ENCODE measurements around the gene ILDR2.

ILDR2 gene

DNA sequence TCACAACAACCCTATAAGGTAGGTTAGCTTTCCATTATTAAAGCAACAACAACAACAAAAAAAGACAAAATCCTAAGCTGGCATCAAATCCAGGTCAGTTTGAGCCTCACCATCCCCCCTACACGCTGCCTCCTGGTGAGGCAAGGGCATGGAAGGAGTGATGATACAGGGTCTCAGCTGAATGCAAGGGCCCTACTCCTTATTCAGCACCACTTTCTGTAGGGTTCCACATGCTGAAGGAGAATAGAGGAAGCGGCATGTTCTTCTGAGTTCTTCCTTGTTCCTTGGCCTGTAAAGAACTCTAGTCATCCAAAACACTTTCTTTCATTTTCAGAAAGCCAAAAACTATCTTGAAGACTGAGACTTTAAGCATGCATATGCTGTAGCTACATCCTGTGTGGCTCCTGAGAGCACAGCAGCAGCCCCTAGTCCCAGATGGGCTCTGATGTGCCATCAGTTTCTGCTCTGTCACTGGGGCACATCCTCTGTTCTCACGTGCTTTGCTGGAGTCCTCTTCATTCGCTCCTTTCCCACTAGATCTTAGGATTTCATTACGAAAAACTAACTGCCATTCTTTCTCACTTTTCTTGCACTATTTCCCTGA lies 6.2 kb downstream of the ILDR2 start:
- DNase-seq = no peak

DNA sequence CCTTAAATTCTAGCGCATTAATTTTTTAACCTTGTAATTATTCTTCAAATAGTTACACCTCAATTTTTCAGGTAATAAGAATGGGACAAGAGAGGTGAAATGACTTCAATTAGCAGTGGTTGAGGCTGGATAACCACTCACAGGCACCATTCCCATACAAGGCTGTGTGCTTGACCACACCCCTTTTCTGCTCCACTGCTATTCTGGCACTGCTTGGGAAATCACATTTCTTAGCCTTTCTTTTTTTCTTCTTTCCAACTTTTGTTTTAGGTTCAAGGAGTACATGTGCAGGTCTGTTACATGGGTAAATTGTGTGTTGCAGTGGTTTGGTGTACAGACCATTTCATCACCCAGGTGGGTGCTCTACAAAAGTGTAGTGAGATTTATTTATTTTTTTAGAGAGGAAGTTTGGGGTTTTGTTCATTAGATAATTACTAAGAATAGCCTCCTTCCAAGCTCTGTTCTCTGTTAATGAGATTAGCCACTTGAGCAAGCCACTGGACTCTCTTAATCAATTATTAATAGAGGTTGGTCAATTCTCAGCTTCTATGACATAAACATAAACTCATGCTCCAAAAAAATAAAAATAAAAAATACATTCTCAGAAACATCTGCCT lies 14.4 kb downstream of the ILDR2 start:
- no peak for DNase-seq

DNA sequence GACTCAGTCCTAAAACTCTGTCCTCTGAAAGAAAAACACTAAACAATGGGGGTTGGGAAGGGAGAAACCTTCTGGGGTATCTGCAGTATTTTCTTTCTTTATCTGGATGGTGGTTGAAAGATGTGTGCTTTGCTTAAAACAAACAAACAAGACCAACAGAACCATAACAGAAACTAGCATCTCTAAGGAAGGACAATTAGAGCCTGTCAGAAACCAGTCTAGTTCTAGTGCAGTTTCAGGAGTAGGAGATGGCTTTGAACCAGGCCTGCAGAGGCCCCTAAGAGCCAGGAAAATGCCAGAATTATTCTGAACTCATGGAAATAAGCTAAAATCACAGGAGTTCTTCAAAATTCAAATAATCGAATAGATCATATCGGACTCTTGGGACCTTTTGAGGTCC lies 18.5 kb downstream of the ILDR2 start:
- DNase-seq = no peak

DNA sequence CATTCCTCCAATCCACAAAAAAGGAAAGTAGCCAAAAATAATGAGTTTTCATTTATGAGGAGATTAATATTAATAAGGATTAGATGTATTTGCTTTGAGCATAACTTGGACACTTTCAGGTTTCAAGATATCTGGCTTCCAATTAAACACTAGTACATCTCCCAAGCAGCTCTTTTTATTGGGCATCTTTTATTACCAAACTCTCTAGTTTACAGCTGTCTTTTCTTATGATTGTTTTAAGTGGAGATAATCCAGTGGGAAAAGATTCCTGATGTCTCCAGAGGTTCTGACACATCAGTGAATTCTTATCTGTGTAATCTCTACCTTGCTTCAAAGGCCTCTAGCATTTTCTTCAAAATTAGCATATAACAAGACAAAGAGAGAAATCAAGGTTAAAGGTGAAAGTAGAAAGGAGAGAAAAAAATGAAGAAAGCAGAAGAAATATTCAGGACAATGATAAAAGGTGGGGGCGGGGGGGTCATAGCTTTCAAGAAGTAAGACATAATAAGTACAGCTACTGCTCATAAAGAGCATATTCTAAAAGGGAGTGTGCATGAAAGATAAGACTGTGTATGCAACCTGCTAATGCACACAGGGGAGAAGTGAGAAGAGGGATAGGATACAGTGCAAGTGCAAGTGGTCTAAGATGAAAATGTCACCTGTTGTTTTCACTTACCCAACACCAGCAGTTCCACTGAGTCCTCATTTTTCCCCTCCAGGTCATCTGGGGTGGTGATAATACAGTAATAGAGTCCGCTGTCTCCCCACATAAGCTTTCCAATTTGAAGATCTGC lies 19.1 kb downstream of the ILDR2 start:
- DNase-seq = no peak

DNA sequence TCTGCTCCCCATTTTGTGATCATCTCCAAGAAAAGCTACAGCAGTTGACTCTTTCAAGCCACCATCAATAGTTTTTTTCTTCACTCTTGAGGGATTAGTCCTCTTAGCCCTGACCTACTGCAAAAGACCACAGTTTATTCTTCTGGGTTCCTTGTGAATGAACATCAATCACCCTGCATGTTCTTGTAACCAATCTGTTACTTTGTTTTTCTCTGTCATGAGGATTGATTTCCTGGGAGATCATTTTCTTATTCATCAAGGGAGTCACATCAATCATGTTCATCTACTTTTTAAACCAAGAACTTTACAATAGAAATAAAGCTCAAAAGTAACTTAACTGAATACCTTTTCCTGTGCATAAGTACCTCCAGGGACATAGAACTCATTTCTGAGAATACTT lies 21.8 kb downstream of the ILDR2 start:
- no peak for DNase-seq

DNA sequence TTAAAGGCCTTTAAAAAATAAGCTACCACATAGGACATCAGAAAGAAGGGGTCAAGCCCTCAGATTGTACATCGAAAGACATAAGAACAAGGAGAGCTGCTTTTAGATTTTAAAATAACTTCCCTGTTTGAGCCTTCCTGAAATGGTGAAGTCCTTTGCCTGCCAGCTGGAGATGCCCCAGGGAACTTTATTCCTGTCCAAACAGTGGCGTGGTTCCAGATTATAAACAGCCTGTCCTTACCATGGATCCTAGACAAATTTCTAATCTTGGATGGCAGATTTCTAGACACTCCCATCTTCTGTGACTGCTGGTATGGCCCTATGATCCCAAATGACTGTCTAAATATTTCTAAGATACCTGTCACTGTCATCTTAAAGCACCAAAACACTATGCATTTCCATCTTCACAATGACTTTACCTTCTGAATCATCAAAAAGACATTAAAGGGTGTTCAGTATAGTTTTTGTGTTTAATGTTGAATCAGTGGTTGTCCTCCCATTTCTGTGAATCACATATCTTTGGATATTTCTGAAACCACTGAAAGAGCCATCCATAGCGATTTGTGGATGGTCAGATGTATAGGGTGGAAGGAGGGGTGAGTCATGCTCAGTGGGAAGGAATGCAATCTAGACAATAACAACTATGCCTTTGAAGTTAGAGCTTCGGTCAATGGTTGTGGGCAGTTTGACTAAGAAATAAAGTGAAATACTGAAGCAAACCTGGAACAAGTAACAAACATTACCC lies 23.2 kb downstream of the ILDR2 start:
- no peak for DNase-seq

DNA sequence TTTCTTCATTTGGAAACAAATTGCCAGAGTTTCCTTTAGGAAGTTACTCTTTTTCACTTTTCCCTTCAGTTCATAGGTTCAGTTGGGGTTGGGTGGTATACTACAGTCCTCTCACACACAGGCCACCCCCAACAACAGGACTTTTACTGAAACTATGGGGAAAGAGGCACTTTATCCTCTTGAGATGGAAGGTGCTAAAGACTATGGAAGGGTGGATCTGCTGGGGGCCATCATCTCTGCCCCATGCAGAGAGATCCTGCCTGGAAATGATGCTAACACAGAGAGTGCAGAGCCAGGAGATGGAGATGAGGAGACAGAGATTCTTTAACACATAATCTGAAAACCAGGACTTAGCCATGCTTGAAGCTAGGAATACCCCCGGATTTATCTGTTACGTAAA lies 24.3 kb downstream of the ILDR2 start:
- DNase-seq = no peak

DNA sequence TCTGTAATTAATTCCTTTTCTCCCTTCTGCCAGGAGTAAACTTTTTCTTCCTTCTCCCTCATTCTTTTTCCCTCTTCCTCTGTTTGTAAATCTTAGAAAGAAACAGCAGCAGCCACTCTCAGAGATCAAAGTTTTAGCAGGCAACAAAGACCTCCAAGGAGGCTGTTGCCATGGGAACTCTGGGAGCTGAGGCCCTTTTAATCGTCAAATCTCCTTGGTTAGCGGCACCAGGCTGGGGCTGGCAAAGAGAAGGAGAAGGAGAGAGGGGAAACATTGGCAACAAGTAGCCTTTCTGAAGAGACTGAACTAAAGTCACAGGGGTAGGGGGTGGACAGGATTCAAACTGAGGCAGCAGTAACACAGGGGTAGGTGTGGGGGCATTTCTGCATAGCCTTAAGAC lies 25.2 kb downstream of the ILDR2 start:
- DNase-seq = no peak

DNA sequence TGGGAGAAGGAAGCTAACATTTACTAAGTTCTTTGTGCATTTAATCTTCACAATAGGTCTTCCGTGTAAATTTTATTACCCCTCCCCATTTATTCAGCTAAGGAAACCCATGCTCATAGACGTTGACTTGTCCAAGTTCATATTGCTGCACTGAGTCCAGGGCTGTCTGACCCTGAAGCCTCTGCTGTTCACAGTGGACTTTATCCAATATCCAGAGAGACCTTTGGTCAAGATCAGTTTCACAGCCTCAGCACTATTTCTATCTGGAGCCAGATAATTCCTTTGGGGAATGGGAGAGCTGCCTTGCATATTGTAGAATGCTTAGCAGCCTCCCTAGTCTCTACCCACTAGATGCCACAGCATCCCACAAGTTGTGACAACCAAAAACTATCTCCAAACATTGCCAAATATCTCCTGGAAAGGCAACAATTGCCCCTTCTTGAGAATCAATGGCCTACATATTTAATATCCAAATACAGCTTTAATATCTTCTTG lies 26.4 kb downstream of the ILDR2 start:
- DNase-seq = no peak

DNA sequence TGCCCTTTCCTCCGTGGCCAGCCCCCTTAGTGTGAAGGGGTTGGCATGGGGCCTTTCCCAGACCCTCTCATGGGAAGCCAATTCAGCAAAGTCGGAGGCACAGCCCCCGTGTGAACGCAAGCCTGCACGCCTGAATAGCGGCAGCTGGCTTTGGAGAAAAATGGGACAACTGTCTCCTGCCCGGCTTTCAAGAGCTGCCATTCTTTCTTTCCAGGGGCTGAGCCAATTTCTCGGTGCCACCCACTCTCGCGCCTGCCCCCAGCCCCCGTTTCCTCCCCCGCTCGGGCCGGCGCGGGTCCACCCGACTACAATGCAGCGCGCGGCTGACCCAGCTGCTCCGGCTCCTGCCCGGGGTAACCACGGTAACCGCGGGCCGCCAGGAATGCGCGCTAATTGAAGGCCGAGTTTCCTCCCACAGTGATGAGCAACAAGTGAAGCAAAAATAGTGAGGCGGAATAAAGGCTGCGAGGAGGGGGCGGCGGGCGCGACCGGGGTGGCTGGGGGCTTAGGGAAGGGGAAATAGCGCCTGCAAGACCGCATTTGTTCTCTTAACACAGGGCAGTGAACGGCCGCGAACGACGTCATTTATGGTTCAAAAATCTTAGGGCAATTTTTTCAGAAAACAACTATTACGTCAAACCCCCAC lies 27.8 kb downstream of the ILDR2 start:
- no peak for DNase-seq

DNA sequence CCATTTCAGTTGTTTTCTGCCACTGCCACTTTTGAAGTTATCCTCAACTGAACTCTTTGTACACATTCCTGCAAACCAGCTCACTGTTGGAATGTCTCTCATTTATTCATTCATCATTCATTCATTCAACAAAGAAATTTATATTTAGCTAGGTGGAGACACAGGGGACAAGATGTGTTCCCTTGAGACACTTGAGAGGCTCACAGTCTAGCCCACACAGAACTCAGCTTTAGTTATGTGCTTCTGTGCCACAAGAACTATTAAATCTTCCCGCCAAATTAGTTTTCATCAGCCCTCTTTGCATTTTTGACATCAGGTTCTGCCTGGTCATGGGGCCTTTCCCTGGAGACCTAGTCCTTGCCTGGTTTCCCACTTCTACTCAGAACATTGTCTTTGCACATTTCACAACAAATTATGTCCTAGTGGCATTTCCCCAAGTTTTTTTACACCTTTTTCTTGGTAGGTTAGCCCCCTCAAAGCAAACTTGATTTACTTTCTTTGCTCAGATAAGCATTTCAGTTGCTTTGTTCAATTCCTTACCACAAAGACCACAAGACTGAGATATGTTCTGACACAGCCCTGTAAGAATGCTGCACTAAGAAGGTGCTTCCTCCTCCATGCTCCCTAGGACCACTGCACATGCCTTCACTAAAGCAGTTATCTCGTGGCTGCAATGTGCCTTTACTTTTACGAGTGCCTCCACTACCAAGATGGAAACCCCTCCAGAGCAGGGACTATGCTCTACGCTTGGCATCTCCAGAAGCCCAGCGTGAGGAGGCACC lies 31.0 kb downstream of the ILDR2 start:
- no peak for DNase-seq

DNA sequence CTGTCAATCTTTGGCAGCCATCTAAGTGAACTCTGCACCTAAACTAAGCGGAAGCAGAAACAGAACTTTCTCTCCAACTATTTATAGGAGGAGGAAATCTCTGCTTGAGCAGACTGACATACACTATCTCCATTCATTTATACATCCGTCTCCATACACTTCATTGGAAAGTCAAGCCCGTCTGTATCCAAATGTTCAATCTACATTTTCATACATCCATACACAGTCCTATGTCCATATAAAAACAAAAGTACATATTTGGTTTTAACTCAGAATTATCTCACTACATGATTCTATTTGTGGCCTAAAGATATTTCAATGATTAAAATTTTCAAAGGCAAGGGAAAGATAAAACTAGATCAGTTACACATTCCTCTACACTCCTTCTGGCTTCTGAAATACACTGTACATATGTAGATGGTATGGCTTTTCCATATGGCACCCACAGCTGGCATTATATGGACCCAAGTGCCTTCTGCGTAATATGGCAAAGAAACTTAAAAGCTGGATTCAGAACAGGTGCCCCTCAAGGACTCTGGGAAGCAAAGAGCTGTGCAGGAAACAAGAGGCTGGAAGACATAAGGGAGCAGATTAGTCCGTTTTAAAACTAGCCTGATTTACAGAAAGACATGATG lies 35.5 kb downstream of the ILDR2 start:
- no peak for DNase-seq

DNA sequence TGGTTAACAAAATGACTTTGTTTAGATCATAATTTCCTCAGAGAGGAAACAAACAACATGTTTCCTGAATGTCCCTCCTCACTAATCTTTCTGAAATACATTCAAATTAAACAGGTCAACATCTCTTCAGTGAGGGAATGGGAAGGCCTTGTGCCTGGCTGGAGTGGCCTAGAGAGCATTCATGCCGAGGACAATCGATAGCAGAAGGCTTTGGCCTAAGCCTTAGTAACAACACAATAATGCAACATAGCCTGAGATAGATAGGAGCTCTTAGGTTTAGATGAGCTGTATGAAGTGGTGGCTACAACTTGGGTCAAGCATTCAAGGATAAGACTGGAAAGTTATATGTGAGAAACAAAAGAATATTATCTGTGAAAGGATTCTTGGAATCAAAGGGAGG lies 37.4 kb downstream of the ILDR2 start:
- DNase-seq = no peak

DNA sequence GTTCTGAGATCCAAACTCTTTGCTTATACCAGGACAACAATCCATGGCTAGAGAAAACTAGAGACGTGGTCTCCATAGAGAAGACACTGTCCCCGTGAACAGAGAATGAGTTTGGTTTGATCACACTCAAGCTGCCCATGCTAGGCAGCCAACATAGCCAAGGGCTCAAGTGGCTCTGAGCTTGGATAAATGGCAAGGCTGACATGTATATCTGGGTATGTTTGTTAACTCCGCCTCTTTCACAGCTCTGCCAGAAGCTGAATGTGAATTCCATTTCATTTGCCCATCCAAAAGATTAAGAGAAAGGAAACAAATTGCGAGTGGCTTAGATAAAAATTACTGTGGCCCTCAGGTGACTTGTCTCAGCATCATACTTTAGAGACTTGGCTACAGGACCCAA lies 38.0 kb downstream of the ILDR2 start:
- no peak for DNase-seq

DNA sequence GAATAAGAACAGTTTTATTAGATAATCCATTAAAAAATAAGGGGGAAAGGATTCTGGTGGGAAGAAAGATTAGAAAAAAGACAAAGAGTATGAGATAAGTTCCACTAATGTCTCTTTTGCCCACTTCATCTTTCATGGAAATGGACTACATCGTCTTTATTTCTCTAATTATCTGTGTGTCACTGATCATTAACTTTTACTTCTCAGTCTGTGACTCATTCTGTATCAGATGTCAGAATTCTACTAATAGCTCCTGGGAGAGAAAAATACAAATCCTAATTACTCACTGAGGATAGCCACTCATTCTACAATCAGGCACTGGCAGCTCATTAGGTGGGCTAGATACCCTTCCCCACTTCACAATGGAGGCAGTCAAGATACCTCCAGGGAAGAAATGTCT lies 41.7 kb downstream of the ILDR2 start:
- DNase-seq = no peak

DNA sequence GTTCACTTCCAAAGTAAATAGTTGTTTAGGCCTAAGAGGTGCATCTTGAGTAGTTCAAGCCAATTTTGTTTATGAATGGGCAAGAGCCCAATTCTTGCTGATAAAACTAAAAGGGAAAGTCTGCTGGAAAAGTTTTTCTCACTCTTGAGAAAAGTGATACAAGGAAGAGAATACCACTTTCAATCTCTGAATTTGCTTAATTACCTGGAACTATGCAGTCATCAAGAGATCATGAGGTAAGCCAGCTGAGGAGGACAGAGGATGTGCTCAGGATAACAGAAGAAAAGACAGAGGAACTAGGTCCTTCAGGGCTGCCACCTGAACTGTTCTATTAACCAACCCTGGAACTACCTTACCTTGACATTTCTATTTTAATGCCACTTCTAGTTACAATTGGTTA lies 42.2 kb downstream of the ILDR2 start:
- no peak for DNase-seq

DNA sequence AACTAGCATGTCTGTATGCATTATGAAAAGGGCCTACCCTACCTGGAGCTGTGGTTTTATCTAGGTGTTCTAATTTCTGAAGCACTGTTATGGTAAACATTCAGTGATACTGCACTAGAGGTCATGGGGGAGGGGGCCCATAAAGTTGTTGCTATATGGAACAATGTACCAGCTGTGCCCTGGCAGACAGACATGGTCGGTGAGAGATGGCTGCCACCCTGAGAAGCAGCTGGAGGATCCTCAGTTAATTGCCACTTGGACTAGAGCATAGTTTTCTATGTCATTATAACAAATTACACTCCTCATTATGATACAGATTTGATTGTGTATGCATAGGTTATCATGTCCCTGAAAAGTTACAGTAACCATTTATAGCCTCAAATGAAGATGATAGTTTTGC lies 45.4 kb downstream of the ILDR2 start:
- DNase-seq = no peak

DNA sequence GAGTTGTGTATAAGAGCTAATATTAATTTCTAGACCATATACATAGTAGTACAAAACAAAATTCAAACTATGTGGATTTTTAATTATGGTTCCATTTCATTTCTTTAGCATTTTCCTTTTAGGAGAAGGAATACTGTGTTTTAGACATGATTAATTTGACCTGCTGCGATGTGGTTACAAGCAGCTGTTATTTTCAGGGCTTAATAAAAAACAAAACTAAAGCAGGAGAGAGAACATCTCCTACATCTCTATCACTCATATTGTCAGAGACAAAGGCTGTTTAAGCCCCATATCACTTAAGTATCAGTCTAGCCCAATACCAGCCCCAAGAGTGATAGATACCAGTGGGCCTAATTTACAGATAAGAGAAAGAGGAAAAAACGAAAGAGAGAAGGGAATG lies 47.6 kb downstream of the ILDR2 start:
- no peak for DNase-seq

DNA sequence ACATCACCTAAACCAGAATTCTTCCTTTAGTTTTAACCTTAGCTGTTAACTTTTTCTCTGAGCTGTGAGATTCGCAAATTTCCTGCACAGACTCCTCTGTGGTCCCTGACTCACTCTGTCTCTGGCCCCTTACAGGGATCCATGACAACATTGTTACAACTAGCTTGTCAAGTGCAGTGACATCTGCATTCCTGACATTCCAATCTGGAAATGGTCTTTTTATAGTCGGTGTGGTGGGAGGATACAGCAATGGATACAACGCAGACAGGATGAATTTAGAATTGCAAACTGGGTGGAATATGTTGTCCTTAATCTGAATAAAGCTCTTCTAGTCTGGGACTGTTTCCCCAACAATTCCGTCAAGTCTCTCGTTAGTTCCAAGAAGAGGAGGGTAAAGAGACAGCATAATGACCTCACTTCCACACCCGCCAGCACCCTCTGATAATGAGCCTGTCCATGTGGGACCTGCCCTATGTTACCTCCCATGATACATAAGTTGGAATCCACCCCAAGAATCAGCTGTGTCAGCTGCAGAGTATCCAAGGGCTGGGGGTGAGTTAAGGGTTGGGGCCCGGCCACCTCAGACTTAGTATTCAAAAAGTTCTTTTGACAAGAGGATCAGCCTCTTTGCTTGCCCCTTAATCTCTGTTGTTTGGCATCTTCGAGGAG lies 49.4 kb downstream of the ILDR2 start:
- DNase-seq = no peak

DNA sequence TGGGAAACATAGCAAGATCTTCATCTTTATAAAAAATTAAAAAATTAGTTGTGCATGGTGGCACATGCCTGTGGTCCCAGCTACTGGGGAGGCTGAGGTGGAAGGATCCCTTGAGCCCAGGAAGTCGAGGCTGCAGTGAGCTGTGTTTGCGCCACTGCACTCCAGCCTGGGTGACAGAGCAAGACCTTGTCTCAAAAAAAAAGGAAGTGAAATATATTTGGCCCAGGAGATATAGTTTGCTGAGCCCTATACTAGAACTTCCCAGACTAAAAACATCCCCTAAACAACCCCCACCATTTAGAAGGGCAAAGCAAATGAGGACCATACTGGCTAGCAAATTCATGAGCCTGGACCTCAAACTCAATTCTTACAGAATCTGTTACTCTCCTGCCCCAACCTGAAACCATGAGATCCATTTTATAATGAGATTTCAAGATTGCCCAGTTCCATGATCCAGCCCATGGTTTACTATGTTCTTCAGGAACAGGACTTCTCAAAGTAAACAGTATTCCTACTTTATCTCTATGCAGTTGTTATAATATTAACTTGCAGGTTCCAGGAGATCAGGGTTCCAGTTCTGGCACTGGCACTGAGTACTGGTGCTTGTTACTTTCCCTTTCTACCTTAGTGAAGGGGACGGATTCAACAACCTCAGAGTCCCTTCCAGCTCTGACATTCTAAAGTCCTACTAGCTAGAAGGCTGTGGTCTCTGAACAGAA lies 50.4 kb downstream of the ILDR2 start:
- DNase-seq = no peak

Measured in activated naive CD4-positive, alpha-beta T cell treated with anti-CD3 and anti-CD28 coated beads, Interleukin-2, amount 50 U/mL, for 16 hours (primary cell).